Adrenal gland (tissue), 12 donors: Measurements from ENCODE around the gene EEF1AKMT4. TPM values are rescaled to one million over a fixed set of nuclear protein-coding genes. Genes with fewer than 3 reads are reported as not detected.

ENCODE experiments used
- DNase-seq, 7 donors: peaks; one replicate each; pipeline ENCODE4 v3.0.0-alpha.2; 2019 to 2020
- H3K27ac ChIP-seq, 5 donors: fragments of 200-600 bp; sonication (generic) in 4 of 5; 1 replicate in 3 of 5; 2 replicates in 2 of 5; pipeline versions ENCODE4 v1.5.1 to v1.8.0; 2016 to 2020; ENCODE audit warnings: mild to moderate bottlenecking in 1 of 5
- H3K27me3 ChIP-seq: fragments of 200-600 bp; 2 replicates; pipeline ENCODE4 v1.8.0; 2021
- H3K36me3 ChIP-seq, 2 donors: fragments of 200-600 bp; replicated peaks in 1 of 2; 1 replicate in 1 of 2; 2 replicates in 1 of 2; pipeline versions ENCODE4 v1.5.1 to v1.8.0; 2018 to 2022
- H3K4me1 ChIP-seq, 2 donors: fragments of 200-600 bp; replicated peaks in 1 of 2; 1 replicate in 1 of 2; 2 replicates in 1 of 2; pipeline versions ENCODE4 v1.5.1 to v1.8.0; 2018 to 2021
- H3K4me3 ChIP-seq, 4 donors: fragments of 200-600 bp; sonication (generic) in 3 of 4; one replicate each; pipeline ENCODE4 v1.5.1; 2016 to 2018
- H3K9me3 ChIP-seq, 3 donors: fragments of 200-600 bp; sonication (generic) in 1 of 3; replicated peaks in 1 of 3; 1 replicate in 2 of 3; 2 replicates in 1 of 3; pipeline versions ENCODE4 v1.5.1 to v1.8.0; 2016 to 2021
- POLR2A ChIP-seq, 2 donors: fragments of 450-650 bp; IDR thresholded peaks; one replicate each; pipeline ENCODE4 v1.6.1; 2017; ENCODE audit warnings: antibody characterized with exemption in 2 of 2, mild to moderate bottlenecking in 2 of 2, moderate library complexity in 1 of 2
- WGBS, 4 donors: extraction: QIAGEN DNeasy Blood & Tissue Kit in 2 of 4; methylation state at CpG; one replicate each; pipeline versions ENCODE4 v1.1.5 to v1.1.7; 2013 to 2017; 5-methylcytosine and 5-hydroxymethylcytosine counted together
- intact Hi-C, 2 donors: fragments of 100-400 bp; cut with DNase I; formaldehyde crosslinking; loops; one replicate each; pipeline versions ENCODE4 v1.14.1 to v1.15.0; 2022 to 2023
- polyA plus RNA-seq, 3 donors: library from polyadenylated mRNA; stranded (reverse); fragments of 200-250 nt in 2 of 3; fragments of 350-450 nt in 1 of 3; fragmentation: Illumina TruSeq in 1 of 3; extraction: RNeasy Lipid Tissue Mini Kit (QIAGEN cat#74804) in 1 of 3; gene quantifications; one replicate each; pipeline ENCODE4 v1.2.3, GENCODE V29; 2013 to 2014
- total RNA-seq, 9 donors: library from RNA; depleted of rRNA in 4 of 9; stranded (reverse); fragments of >200 nt in 4 of 9; fragments of 120-200 nt in 1 of 9; fragmentation: NEBNext Ultra II Directional in 1 of 9; extraction: Animal tissue kit (Norgen Biotek cat#: 25700) in 1 of 9; gene quantifications; one replicate each; pipeline versions ENCODE4 v1.1.0 to v1.2.4, GENCODE V29; 2013 to 2023
- TF ChIP-seq, protein P1 (sequence below), 6 experiments: fragments of 450-650 bp in 4 of 6; fragments of 200-600 bp in 2 of 6; sonication (generic) in 1 of 6; IDR thresholded peaks; 1 replicate in 5 of 6; 2 replicates in 1 of 6; pipeline versions ENCODE4 v1.5.1 to v1.8.0; 2016 to 2021; ENCODE audit warnings: antibody characterized with exemption in 6 of 6, mild to moderate bottlenecking in 2 of 6, moderate library complexity in 1 of 6
- donor health status: healthy with polysubstance abuse.
- donor health status: Bipolar disorder and iron deficiency.
- donor health status: DM: yes; HTN: yes; CAD: no.
- donor health status: DM: no; HTN: no; CAD: no.
- donor health status: DM: no; HTN: no; CAD: no.
- donor health status: DM: yes; HTN: yes; CAD: no.

The EEF1AKMT4 gene
- total and polyA plus RNA-seq, 12 donors = 1.8 to 8.3 (median 4.1) TPM

DNA sequence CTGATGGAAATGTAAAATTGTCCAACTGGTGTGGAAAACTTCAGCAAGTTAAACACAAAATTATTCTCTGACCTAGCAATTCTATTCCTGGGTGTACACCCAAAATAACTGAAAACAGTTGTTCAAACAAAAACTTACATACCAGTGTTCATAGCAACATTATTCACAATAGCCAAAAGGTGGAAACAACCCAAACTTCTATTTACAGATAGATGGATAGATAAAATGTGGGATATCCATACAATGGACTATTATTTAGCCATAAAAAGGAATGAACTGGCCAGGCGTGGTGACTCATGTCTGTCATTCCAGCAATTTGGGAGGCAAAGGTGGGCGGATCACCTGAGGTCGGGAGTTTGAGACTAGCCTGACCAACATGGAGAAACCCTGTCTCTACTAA lies 27.0 kb upstream of the EEF1AKMT4 start:
- intact Hi-C loops = no loop called here
- no peaks in the 10 kb centered on the region for H3K27me3 ChIP-seq
- WGBS, 4 donors = 86 to 93% (median 89%) methylated on average over 3 of the region's 3 CpGs
- no peak overlapping the region for H3K4me3 ChIP-seq
- DNase-seq = no peak
- no peak for TF ChIP-seq POLR2A (IDR thresholded peaks at IDR 0.05)
- TF ChIP-seq, protein P1, sequence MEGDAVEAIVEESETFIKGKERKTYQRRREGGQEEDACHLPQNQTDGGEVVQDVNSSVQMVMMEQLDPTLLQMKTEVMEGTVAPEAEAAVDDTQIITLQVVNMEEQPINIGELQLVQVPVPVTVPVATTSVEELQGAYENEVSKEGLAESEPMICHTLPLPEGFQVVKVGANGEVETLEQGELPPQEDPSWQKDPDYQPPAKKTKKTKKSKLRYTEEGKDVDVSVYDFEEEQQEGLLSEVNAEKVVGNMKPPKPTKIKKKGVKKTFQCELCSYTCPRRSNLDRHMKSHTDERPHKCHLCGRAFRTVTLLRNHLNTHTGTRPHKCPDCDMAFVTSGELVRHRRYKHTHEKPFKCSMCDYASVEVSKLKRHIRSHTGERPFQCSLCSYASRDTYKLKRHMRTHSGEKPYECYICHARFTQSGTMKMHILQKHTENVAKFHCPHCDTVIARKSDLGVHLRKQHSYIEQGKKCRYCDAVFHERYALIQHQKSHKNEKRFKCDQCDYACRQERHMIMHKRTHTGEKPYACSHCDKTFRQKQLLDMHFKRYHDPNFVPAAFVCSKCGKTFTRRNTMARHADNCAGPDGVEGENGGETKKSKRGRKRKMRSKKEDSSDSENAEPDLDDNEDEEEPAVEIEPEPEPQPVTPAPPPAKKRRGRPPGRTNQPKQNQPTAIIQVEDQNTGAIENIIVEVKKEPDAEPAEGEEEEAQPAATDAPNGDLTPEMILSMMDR (IDR thresholded peaks at IDR 0.05) = no peak
- H3K36me3 ChIP-seq = no peaks in the 10 kb centered on the region
- no peak overlapping the region for H3K27ac ChIP-seq
- H3K9me3 ChIP-seq = no peaks in the 10 kb centered on the region
- H3K4me1 ChIP-seq = no peaks in the 10 kb centered on the region

DNA sequence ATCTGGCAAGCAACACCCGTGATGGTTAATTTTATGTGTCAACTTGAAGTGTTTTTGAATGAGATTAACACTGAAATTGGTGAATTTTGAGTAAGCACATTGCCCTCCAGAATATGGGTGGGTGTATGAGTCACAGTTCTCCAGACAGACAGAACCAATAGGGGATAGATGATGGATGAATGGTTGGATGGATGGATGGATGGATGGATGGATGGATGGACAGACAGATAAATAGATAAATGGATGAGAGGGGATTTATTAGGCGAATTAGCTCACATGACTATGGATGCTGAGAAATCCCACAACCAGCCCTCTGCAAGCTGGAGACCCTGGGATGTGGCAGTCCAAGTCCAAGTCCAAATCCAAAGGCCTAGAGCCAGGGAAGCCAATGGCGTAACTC lies 25.5 kb upstream of the EEF1AKMT4 start:
- TF ChIP-seq, protein P1 (IDR thresholded peaks at IDR 0.05) = no peak
- no peak for TF ChIP-seq POLR2A (IDR thresholded peaks at IDR 0.05)
- DNase-seq = no peak
- no peak overlapping the region for H3K4me3 ChIP-seq
- WGBS, 4 donors = 85 to 89% (median 85%) methylated on average over 3 of the region's 3 CpGs
- intact Hi-C loops = no loop called here
- H3K27ac ChIP-seq = no peak overlapping the region
- H3K9me3 ChIP-seq = no peaks in the 10 kb centered on the region
- H3K4me1 ChIP-seq = no peaks in the 10 kb centered on the region
- H3K27me3 ChIP-seq = no peaks in the 10 kb centered on the region
- H3K36me3 ChIP-seq = no peaks in the 10 kb centered on the region

DNA sequence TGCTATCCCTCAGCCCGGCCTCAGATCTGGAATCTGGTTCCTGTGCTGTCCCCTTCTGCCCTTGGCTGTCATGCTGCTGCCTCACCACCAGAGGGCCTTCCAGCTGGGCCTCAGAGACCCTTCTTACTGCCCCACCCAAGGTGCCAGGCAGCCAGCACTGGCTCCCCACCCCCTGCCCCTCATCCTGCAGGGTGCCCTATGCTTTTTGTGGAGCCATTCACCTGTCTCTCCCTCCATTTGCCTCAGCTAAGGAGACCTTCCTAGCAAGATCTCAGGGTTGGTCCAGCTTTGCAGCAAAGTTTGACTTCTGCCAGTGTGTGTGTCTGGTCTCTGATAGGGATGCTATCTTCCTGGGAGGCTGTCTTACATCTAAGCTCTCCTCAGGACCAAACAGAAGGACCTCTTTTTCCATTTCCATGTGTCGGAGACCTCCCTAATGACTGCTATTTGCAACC lies 22.0 kb upstream of the EEF1AKMT4 start:
- intact Hi-C loops = no loop called here
- no peak overlapping the region for H3K4me3 ChIP-seq
- peak in 2 of 7 donors; percentile 40 to 49 for DNase-seq
- H3K36me3 ChIP-seq = no peaks in the 10 kb centered on the region
- WGBS, 4 donors = 38 to 93% (median 66%) methylated on average over 1 to 2 of the region's 2 CpGs
- H3K4me1 ChIP-seq = peaks cover 15 to 30% of the 10 kb centered on the region in 2 donors
- TF ChIP-seq POLR2A (IDR thresholded peaks at IDR 0.05) = no peak
- TF ChIP-seq, protein P1 (IDR thresholded peaks at IDR 0.05) = peak; percentile 59 to 78 (median 66)
- H3K27me3 ChIP-seq = peaks cover 11% of the 10 kb centered on the region
- H3K9me3 ChIP-seq = no peaks in the 10 kb centered on the region
- no peak overlapping the region for H3K27ac ChIP-seq

DNA sequence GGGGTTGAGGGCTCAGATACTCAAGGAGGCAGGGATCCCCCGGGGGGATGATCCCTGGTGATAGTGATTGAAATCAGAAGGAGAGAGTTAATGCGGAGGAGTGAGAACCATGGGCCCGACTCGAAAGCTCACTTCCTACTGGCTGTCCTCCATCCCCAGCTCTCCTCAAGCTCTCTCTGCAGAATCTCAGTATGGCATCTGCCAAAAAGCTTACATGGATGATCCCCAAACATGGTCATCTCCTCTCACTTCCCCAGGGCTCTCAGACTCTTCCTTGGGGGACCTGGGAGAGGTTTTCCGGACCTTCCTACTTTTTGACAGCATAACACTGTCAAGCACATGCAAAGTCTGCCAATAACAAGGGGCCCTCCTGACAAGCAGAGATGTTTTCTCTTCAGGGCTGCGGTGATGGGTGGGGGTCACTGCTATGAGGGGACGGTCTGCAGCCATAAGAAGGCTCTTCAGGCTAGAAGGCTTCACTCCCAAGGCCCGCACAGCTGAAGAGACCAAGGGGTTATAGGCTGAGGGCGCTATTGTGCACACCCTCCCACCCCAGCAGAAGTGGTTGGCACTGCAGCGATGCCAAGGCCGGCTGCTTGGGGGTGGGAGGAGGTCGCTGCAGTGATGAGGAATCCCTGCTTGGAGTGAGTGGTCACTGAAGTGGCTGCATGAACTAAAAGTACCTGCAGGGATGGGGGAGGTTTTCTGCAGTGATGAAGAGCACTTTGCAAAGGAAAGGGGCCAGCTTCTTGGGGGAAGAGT lies 20.9 kb upstream of the EEF1AKMT4 start:
- Histone ChIP-seq H3K4me1 (peaks cover 15 to 38% of the 10 kb centered on the region in 2 donors), H3K27me3 (peaks cover 11% of the 10 kb centered on the region), H3K9me3 (no peaks in the 10 kb centered on the region), H3K4me3 (peak overlapping the region in 1 of 4 donors; percentile 80), H3K36me3 (no peaks in the 10 kb centered on the region), H3K27ac (peak overlapping the region in 1 of 5 donors; percentile 30)
- WGBS, 4 donors = 42 to 54% (median 52%) methylated on average over 6 to 12 of the region's 12 CpGs
- TF ChIP-seq POLR2A (IDR thresholded peaks at IDR 0.05) = no peak
- TF ChIP-seq, protein P1 (IDR thresholded peaks at IDR 0.05) = no peak
- intact Hi-C loops = no loop called here
- no peak for DNase-seq
